ENCODE results near the gene ST3GAL2.

Gene ST3GAL2

DNA sequence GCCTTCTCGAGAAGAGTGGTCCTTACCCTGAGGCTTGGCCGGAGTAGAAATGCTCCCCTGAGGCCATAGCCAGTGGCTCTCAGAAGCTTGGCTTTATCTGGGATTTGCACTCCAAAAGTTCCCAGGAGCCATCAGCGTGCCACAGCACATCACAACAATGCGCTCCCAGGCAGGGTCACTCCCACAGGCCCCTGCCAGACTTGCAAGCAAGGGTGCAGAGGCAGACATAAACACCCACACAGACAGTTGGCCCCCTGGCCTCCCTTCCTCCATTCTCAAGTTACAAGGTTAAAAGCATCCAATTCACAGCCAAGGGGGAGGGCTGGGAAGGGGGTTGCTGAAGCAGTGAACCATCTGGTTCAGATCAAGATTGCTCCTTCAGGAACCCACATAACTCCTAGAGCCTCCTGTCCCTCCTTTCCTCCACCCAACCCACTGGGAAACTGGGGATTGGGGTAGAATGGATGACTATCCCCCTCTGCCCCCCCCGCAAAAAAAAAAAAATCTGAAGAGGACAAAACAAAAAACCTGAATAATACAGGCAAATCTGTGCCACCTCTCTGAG, 1.8 kb downstream of the ST3GAL2 start:
- DNase-seq: no peak

DNA sequence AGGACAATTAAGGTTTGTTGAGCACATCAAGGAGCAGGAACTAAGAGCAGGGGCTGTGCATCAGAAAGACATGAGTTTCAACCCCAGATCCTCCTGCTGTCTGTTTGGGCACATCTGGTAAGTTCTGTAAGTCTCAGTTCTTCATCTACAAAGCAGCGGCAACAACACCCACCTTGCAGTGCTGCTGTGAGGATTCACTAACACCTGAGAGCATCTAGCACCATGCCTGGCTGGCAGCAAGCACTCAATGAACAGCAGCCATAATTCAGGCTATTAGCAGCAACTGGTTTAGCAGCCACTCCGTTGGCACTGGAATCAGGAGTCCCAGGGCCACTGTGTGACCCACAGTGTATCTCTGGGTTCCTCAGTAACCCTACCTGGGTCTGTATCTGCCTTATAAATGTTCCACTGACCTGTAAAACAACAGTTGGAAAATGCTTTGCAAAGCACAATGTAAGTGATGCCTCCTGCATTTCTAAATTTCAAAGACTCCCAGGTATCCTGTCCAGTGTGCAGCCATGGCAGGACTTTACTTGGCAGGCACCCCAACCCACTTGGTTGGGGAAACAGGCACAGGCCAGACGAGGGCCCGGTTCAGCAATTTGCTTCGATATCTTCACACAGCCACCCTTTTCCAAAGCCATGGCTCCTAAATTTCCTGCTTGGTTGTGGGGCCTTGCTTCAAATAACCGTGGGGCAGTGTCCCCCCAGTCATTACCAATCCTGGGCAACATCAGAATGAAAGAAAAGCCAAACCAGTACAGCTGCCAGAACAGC, 4.2 kb downstream of the ST3GAL2 start:
- DNase-seq: no peak

DNA sequence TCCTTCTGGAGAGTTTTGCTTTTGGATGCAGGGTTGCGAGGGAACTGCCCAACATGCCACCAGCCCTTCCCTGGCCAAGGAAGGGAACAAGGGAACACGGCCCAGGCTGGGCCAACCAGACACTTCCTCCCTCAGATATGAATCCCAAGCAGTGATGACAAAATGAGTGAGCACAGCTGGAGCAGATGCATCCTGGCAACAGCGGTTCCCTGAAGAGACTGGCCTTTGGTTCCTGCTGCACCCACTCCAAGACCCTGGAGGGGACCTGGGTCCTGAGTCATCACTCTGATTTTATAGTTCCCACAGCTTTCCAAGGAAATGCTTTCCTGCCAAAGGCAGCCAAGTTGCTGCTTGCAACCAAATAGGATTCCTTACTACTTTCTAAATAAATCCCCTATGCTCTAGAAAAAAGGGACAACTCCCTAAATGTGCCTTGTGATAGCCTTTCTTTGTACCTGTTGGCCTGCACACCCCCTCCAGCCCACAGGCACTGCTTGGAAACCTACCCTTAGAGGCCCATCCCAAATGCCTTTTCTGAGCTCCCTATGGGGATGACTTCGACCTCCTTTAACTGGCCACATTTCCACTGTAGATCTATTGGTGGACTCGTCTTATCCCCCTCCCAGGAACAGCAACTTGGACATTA, 5.3 kb downstream of the ST3GAL2 start:
- no peak for DNase-seq

GRCh38 chr16:70432723-70433457, 6.0 kb downstream of the ST3GAL2 start:
- no peak for DNase-seq

DNA sequence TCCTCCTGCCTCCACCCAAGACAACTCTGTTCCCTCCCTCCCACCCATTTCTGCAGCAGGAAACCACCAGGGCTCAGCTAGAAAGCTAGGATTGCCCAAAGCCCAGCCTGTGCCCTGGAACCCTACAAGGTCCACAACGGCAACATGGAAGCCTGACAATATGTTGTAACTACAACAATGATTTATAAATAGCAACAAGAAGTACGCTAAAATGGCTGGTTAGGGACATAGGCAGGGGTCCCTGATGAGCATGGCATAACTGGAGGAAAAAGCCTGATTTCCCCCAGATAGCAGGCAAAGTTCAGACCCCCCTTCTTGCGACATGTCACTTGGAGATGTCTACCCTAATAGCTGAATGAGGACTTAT, 6.6 kb downstream of the ST3GAL2 start:
- no peak for DNase-seq

- no peak for DNase-seq
Measured at GRCh38 chr16:70430667-70431536, 8.0 kb downstream of the ST3GAL2 start.

GRCh38 chr16:70429888-70430666, 8.8 kb downstream of the ST3GAL2 start:
- no peak for DNase-seq

GRCh38 chr16:70428178-70428998, 10.5 kb downstream of the ST3GAL2 start:
- no peak for DNase-seq

DNA sequence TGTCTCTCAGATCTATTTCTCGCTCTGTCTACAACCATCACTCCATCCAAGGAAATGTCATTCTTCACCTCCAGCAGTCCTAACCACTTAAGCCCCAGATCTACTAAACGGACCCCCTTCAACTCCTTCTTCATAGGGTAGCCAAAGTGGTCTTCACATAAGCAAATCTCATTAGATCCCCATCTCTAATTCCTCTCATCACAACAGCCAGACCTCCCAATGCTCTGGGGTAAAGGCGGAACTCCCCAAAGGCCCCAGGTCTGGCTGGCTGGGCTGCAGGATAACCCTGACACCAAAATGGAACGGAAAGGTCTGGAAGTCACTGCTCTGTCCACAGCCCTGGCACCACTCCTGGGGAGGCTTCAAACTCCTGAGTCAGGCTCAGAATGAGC, 11.1 kb downstream of the ST3GAL2 start:
- no peak for DNase-seq

DNA sequence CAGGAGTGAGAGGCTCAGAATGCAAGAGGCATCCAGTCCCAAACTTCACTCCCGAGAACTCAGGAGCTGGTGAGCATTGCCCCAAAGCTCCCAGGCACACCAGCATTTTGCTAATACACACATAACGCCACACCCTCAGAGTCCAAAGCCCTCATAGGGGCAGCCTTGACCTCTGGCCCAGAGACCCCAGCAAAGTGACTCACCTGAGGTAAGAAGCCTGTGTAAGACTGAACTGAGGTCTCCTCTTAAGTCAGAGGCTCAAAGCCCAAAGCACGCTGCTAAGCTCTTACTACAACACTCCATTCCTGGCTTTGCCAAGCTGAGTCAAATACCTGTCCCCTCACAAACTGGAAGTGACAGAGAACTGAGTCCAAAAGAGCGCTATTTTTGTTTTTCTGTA, 16.4 kb downstream of the ST3GAL2 start:
- no peak for DNase-seq

DNA sequence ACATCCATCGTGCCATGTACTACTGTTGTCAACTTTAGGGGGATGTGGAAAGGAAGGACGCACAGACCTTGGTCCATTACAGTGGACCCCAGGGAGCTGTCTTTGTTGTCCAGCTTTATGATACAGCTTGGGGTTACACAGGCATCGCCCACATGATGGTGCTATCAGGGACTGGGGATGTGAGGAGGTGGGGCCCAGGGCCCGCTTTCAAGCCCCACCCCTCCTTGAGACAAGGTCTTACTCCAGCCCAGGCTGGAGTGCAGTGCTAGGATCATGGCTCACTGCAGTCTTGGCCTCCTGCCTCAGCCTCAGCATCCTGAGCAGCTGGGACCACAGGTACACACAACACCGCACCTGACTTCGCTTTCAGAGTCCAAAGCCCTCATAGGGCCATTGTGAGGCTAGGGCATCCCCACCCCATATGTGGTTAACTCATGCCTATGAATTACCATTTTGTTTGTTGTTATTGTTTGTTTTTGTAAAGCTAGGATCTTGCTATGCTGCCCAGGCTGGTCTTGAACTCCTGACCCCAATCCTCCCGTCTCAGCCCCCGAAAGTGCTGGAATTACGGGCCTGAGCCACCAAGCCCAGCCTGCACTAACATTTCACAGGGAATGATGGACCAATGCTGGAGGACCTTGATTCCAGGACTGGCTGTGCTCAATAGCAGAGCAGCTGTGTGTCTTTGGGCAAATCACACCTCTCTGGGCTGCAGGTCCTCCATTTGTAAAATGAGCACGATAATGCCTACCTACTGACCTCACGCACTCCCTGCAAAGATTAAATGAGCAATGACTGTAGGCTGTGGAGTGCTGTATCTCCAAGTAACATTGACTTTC, 17.2 kb downstream of the ST3GAL2 start:
- no peak for DNase-seq

DNA sequence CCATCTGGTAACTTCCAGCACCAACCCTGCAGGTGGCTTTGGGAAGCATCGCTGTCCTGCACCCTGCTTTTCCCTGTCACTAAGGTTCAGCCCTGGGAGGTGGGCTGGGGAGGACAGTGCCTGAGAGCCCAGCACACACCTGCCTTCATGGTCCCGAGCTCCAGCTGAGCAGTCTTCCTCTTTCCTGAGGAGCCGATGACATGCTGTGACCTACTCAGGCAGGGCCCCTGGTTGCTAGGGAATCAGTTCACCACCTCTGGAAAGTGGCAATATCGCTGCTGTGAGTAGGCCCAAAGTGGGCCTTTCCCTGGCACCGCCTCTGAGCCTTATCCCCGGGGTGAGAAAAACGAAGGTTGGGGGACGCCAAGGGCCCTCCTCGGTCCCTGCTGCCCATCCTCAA, 17.9 kb downstream of the ST3GAL2 start:
- no peak for DNase-seq

GRCh38 chr16:70419384-70420327, 19.2 kb downstream of the ST3GAL2 start:
- DNase-seq: no peak

GRCh38 chr16:70418993-70419318, 19.9 kb downstream of the ST3GAL2 start:
- DNase-seq: no peak

GRCh38 chr16:70418274-70418992, 20.5 kb downstream of the ST3GAL2 start:
- no peak for DNase-seq

GRCh38 chr16:70417661-70418060, 21.2 kb downstream of the ST3GAL2 start:
- DNase-seq: no peak

- no peak for DNase-seq
Measured at GRCh38 chr16:70416748-70417616, 21.9 kb downstream of the ST3GAL2 start.
